Measurements from ENCODE around the gene TGDS.
"Not testable (repeated sequence)": the region's sequence is repeated elsewhere in the genome, so short reads cannot be mapped to it uniquely, and the experiment has no call there.

Gene TGDS

GRCh38 chr13:94595950-94596574 lies at the start of gene TGDS:
Gene TGDS (minus strand): TSS chr13:94596152. CDS start chr13:94596136, 16 bp downstream.
- DNase-seq, result peak; percentile 97

GRCh38 chr13:94641409-94641941 lies 45.5 kb upstream of the TGDS start:
- peak; percentile 93 for DNase-seq

- DNase-seq, result no peak
Measured at GRCh38 chr13:94640721-94641120, 44.8 kb upstream of the TGDS start.

GRCh38 chr13:94637677-94638076 lies 41.7 kb upstream of the TGDS start:
- not testable (repeated sequence) for DNase-seq

GRCh38 chr13:94636942-94637578 lies 41.1 kb upstream of the TGDS start:
- no peak for DNase-seq

- DNase-seq, result not testable (repeated sequence)
Measured at GRCh38 chr13:94636096-94636495, 40.1 kb upstream of the TGDS start.

- DNase-seq, result no peak
Measured at GRCh38 chr13:94632226-94632980, 36.5 kb upstream of the TGDS start.

GRCh38 chr13:94630858-94631257 lies 34.9 kb upstream of the TGDS start:
- no peak for DNase-seq

GRCh38 chr13:94623316-94623715 lies 27.4 kb upstream of the TGDS start:
- no peak for DNase-seq

GRCh38 chr13:94622344-94622743 lies 26.4 kb upstream of the TGDS start:
- no peak for DNase-seq

GRCh38 chr13:94620286-94620896 lies 24.4 kb upstream of the TGDS start:
- DNase-seq, result peak; percentile 29

GRCh38 chr13:94617389-94618000 lies 21.5 kb upstream of the TGDS start:
- peak; percentile 69 for DNase-seq

GRCh38 chr13:94613051-94613450 lies 17.1 kb upstream of the TGDS start:
- no peak for DNase-seq

- DNase-seq, result no peak
Measured at GRCh38 chr13:94612050-94612449, 16.1 kb upstream of the TGDS start.

GRCh38 chr13:94610475-94610874 lies 14.5 kb upstream of the TGDS start:
- DNase-seq, result no peak

GRCh38 chr13:94609196-94609595 lies 13.2 kb upstream of the TGDS start:
- DNase-seq, result no peak

GRCh38 chr13:94608586-94608985 lies 12.6 kb upstream of the TGDS start:
- DNase-seq, result no peak

GRCh38 chr13:94607939-94608338 lies 12.0 kb upstream of the TGDS start:
- no peak for DNase-seq

- no peak for DNase-seq
Measured at GRCh38 chr13:94607056-94607455, 11.1 kb upstream of the TGDS start.

- DNase-seq, result no peak
Measured at GRCh38 chr13:94602467-94602866, 6.5 kb upstream of the TGDS start.

GRCh38 chr13:94601446-94602431 lies 5.8 kb upstream of the TGDS start, which contains the start of gene GPR180:
Gene GPR180 (plus strand): TSS chr13:94601857. CDS start chr13:94601928, 71 bp downstream.
- peak; percentile 100 for DNase-seq
